ENCODE results near the gene TOP3A.

DNA sequence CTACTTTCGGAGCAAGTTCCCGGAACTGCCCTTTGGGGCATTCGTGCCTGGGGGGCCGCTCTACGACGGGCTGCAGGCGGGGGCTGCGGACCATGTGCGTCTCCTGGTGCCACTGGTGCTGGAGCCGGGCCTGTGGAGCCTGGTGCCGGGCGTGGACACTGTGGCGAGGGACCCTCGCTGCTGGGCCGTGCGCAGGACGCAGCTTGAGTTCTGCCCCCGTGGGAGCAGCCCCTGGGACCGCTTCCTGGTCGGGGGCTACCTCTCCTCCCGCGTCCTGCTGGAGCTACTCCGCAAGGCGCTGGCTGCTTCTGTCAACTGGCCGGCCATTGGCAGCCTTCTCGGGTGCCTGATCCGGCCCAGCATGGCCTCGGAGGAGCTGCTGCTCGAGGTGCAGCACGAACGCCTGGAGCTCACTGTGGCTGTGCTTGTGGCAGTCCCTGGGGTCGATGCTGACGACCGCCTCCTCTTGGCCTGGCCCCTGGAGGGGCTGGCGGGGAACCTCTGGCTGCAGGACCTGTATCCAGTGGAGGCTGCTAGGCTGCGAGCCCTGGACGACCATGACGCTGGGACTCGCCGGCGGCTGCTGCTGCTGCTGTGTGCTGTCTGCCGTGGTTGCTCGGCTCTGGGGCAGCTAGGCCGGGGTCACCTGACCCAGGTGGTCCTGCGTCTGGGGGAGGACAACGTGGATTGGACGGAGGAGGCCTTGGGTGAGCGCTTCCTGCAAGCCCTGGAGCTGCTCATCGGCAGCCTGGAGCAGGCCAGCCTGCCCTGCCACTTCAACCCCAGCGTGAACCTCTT is 50.7 kb downstream of the TOP3A start:
- TF ChIP-seq GABPB1 (CRISPR knock-in tag; IDR thresholded peaks at IDR 0.05) (no peak), NFYB (CRISPR knock-in tag; conservative IDR thresholded peaks at IDR 0.05; ENCODE audit: low read depth) (no peak), ETV6 (CRISPR knock-in tag; IDR thresholded peaks at IDR 0.05) (no peak), ELF4 (CRISPR knock-in tag; IDR thresholded peaks at IDR 0.05; ENCODE audit: low read depth) (no peak)
- TF ChIP-seq, protein P1, sequence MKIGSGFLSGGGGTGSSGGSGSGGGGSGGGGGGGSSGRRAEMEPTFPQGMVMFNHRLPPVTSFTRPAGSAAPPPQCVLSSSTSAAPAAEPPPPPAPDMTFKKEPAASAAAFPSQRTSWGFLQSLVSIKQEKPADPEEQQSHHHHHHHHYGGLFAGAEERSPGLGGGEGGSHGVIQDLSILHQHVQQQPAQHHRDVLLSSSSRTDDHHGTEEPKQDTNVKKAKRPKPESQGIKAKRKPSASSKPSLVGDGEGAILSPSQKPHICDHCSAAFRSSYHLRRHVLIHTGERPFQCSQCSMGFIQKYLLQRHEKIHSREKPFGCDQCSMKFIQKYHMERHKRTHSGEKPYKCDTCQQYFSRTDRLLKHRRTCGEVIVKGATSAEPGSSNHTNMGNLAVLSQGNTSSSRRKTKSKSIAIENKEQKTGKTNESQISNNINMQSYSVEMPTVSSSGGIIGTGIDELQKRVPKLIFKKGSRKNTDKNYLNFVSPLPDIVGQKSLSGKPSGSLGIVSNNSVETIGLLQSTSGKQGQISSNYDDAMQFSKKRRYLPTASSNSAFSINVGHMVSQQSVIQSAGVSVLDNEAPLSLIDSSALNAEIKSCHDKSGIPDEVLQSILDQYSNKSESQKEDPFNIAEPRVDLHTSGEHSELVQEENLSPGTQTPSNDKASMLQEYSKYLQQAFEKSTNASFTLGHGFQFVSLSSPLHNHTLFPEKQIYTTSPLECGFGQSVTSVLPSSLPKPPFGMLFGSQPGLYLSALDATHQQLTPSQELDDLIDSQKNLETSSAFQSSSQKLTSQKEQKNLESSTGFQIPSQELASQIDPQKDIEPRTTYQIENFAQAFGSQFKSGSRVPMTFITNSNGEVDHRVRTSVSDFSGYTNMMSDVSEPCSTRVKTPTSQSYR (CRISPR knock-in tag; IDR thresholded peaks at IDR 0.05): no peak
- TF ChIP-seq, protein P2, sequence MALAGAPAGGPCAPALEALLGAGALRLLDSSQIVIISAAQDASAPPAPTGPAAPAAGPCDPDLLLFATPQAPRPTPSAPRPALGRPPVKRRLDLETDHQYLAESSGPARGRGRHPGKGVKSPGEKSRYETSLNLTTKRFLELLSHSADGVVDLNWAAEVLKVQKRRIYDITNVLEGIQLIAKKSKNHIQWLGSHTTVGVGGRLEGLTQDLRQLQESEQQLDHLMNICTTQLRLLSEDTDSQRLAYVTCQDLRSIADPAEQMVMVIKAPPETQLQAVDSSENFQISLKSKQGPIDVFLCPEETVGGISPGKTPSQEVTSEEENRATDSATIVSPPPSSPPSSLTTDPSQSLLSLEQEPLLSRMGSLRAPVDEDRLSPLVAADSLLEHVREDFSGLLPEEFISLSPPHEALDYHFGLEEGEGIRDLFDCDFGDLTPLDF (CRISPR knock-in tag; IDR thresholded peaks at IDR 0.05): no peak
- TF ChIP-seq, protein P3, sequence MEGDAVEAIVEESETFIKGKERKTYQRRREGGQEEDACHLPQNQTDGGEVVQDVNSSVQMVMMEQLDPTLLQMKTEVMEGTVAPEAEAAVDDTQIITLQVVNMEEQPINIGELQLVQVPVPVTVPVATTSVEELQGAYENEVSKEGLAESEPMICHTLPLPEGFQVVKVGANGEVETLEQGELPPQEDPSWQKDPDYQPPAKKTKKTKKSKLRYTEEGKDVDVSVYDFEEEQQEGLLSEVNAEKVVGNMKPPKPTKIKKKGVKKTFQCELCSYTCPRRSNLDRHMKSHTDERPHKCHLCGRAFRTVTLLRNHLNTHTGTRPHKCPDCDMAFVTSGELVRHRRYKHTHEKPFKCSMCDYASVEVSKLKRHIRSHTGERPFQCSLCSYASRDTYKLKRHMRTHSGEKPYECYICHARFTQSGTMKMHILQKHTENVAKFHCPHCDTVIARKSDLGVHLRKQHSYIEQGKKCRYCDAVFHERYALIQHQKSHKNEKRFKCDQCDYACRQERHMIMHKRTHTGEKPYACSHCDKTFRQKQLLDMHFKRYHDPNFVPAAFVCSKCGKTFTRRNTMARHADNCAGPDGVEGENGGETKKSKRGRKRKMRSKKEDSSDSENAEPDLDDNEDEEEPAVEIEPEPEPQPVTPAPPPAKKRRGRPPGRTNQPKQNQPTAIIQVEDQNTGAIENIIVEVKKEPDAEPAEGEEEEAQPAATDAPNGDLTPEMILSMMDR (IDR thresholded peaks at IDR 0.05): no peak
- TF ChIP-seq, protein P4, sequence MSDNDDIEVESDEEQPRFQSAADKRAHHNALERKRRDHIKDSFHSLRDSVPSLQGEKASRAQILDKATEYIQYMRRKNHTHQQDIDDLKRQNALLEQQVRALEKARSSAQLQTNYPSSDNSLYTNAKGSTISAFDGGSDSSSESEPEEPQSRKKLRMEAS (CRISPR knock-in tag; IDR thresholded peaks at IDR 0.05): no peak

All from WTC11 (cell line).